Measurements from ENCODE around the gene HYPK.
A peak's percentile ranks its signal among the peaks of the same experiment; 100 is the strongest.

The HYPK gene

GRCh38 chr15:43791993-43792760 lies 8.2 kb upstream of the HYPK start, which contains the start of gene SERF2:
TSS of gene SERF2 (plus strand) at chr15:43792320. CDS start at chr15:43792377, 57 bp downstream.
- peak; percentile 100 for DNase-seq
- Histone ChIP-seq H3K4me3 (peak within 1 kb of the TSS; percentile 97 to 98), H3K4me1 (peaks cover 0 to 44% (median 32%) of the 10 kb centered on the region in 4 donors), H3K36me3 (peaks cover 24 to 34% (median 25%) of the 10 kb centered on the region in 3 donors), H3K9me3 (no peaks in the 10 kb centered on the region), H3K27me3 (no peaks in the 10 kb centered on the region), H3K27ac (peak within 1 kb of the TSS; percentile 99 to 100)
- TF ChIP-seq CTCF (IDR thresholded peaks at IDR 0.05) = no peak
- intact Hi-C loops (cut with DNase I; ENCODE audit: low total_unique reads) = no loop called here

DNA sequence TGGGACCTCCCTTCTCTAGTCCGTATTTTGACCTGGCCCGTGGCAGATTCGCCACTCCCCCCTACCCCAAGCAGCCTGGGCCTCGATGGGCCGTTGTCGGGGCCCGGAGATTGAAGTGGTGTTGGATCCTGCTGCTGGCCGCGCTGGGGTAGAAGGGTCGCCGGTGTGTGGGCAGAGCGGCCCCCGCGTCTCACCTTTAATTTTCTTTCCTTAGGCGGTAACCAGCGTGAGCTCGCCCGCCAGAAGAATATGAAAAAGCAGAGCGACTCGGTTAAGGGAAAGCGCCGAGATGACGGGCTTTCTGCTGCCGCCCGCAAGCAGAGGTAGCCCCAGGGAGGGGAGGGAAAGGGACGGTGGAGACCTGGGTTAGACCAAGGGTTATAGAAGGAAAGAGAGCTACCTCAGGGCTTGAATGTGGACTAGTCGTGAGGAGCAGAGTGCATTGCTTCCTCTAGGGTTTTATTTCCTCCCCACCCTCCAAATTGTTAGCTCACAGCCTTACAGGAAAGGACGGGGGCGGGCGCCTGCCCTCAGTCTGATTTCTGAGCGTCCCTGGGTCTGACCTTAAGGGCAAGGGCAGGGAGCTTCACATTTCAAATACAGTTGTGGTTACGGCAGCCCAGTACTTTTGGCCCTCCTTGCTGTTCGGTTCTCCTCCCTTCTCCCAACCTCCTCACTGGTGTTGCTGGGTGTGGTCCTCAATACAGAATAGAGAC lies 7.5 kb upstream of the HYPK start:
- intact Hi-C loops (cut with DNase I; ENCODE audit: low total_unique reads) = no loop called here
- peak overlapping the region; percentile 97 to 98 for H3K4me3 ChIP-seq
- peak overlapping the region; percentile 99 to 100 for H3K27ac ChIP-seq
- H3K9me3 ChIP-seq = no peaks in the 10 kb centered on the region
- no peak for DNase-seq
- peaks cover 24 to 35% (median 25%) of the 10 kb centered on the region in 3 donors for H3K36me3 ChIP-seq
- TF ChIP-seq CTCF (IDR thresholded peaks at IDR 0.05) = no peak
- H3K4me1 ChIP-seq = peaks cover 0 to 51% (median 36%) of the 10 kb centered on the region in 4 donors
- H3K27me3 ChIP-seq = no peaks in the 10 kb centered on the region

GRCh38 chr15:43793647-43794046 lies 6.8 kb upstream of the HYPK start:
- Histone ChIP-seq H3K4me1 (peaks cover 0 to 58% (median 40%) of the 10 kb centered on the region in 4 donors), H3K4me3 (peak overlapping the region; percentile 97 to 98), H3K9me3 (no peaks in the 10 kb centered on the region), H3K27me3 (no peaks in the 10 kb centered on the region), H3K36me3 (peaks cover 24 to 36% (median 25%) of the 10 kb centered on the region in 3 donors), H3K27ac (peak overlapping the region; percentile 99 to 100)
- no peak for TF ChIP-seq CTCF (IDR thresholded peaks at IDR 0.05)
- intact Hi-C loops (cut with DNase I; ENCODE audit: low total_unique reads) = no loop called here
- DNase-seq = no peak

- no peaks in the 10 kb centered on the region for H3K9me3 ChIP-seq
- no peak for TF ChIP-seq CTCF (IDR thresholded peaks at IDR 0.05)
- peak overlapping the region in 1 of 2 donors; percentile 97 for H3K4me3 ChIP-seq
- H3K4me1 ChIP-seq = peaks cover 0 to 61% (median 44%) of the 10 kb centered on the region in 4 donors
- no peaks in the 10 kb centered on the region for H3K27me3 ChIP-seq
- H3K27ac ChIP-seq = peak overlapping the region; percentile 99 to 100
- peaks cover 25 to 44% (median 31%) of the 10 kb centered on the region in 3 donors for H3K36me3 ChIP-seq
- no peak for DNase-seq
- intact Hi-C loops (cut with DNase I; ENCODE audit: low total_unique reads) = no loop called here
These were observed 5.9 kb upstream of the HYPK start for GRCh38 chr15:43794269-43795037.

- TF ChIP-seq CTCF (IDR thresholded peaks at IDR 0.05) = no peak
- DNase-seq = no peak
- Histone ChIP-seq H3K27ac (peak overlapping the region; percentile 99 to 100), H3K36me3 (peaks cover 25 to 47% (median 36%) of the 10 kb centered on the region in 3 donors), H3K9me3 (no peaks in the 10 kb centered on the region), H3K4me3 (no peak overlapping the region), H3K27me3 (no peaks in the 10 kb centered on the region), H3K4me1 (peaks cover 0 to 68% (median 50%) of the 10 kb centered on the region in 4 donors)
- intact Hi-C loops (cut with DNase I; ENCODE audit: low total_unique reads) = no loop called here
These were observed 5.2 kb upstream of the HYPK start for GRCh38 chr15:43795197-43795596.

All from tibial artery (tissue), 4 donors.